HG03135 (cell line): Measurements from ENCODE around the gene ZFAND4.
"Not testable (repeated sequence)": the region's sequence is repeated elsewhere in the genome, so short reads cannot be mapped to it uniquely, and the experiment has no call there.

Source experiments
- ATAC-seq: cut with Tn5 transposase; IDR thresholded peaks from one replicate; pipeline ENCODE4 v1.9.1; 2021; ENCODE audit warnings: mild to moderate bottlenecking, moderate library complexity; ENCODE audit not compliant: unreplicated experiment

The ZFAND4 gene

GRCh38 chr10:45672181-45673073 is at the start of gene ZFAND4:
TSS of gene ZFAND4 (minus strand) at chr10:45672772. CDS start at chr10:45663725, 9,047 bp downstream.
- ATAC-seq: peak; percentile 99

DNA sequence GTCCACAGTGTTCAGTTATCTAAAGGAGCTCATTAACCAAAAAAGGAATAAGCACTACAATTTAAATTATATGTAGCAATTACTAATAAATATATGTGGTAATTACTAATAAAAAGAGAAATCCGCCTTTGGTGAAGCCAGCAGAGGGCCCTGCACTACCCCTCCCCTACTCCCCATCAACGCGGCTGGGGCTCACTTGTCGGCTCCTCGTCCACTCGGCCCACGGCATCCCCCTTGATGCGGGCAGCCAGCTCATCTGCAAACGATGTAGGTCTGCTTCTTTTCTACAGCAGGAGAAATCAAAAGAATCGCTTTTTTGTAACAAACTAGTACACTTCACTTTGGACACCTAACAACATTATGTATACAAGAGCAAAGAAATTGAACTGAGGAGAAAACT is 48.9 kb upstream of the ZFAND4 start:
- not testable (repeated sequence) for ATAC-seq

- not testable (repeated sequence) for ATAC-seq
Observed at GRCh38 chr10:45717642-45718041, 45.1 kb upstream of the ZFAND4 start.

- not testable (repeated sequence) for ATAC-seq
Observed at GRCh38 chr10:45717053-45717452, 44.5 kb upstream of the ZFAND4 start.

- ATAC-seq: not testable (repeated sequence)
Observed at GRCh38 chr10:45711223-45711622, 38.7 kb upstream of the ZFAND4 start.

- peak; percentile 79 for ATAC-seq
Observed at GRCh38 chr10:45710200-45710796, 37.7 kb upstream of the ZFAND4 start.

DNA sequence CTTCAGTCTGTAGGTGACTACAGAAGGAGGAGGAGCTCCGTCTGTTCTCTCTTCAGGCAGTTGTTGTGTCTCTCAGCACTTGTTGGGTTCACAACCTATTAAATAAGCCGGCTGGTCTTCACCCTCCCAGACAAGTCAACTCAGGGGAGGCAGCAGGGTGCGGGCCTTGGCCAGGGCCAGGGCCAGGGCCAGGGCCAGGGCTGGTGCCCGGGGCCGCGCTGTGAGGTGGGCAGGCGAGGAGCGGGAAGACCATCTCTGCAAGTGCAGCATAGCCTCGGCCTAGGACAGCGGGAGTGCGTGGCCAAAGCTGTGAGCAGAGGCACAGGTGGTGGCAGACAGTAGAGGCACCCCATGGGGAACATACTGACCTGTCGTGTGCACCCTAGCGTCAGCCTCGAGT is 5.9 kb upstream of the ZFAND4 start:
- ATAC-seq: not testable (repeated sequence)

DNA sequence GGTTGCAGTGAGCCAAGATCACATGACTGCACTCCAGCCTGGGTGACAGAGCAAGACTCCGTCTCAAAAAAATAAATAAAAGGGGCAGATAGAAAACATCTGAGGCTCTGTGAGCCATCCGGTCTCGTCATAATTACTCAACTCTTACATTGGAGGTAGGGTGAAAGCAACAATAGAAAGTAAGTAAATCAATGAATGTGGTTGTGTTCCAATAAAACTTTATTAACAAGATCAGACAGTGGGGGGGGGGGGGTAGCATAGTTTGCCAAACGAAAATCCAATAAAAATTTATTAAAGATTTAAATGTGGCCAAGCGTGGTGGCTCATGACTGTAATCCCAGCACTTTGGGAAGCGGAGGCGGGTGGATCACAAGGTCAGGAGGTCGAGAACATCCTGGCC is 2.8 kb upstream of the ZFAND4 start:
- no peak for ATAC-seq

DNA sequence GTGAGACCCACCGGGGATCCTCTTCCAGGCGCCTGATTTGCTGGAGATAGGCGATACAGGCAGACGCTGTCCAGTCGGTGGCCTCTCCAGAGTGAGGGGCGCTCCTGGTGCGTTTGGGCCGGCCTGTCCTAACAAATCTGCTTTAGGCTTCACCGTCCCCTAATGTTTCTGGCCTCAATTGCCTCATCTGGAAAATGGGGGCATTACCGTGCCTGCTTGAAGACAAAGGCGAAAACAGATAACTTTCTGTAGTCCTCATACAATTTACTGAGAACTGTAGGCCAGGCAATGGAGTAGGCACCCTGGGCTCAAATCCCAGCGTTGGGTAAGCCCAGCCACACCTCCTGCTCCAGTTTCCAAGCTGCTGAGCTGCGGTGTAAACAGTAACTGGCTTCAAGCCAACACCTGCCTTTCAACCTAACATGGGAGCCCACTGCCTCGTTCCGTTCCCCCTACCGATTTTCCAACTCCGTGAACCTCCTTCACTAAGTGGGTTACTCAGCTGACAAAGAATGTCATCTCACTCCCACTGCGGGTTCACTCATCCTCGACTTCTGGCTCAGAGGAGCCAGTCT is 589 bp upstream of the ZFAND4 start:
- ATAC-seq: no peak

- not testable (repeated sequence) for ATAC-seq
Observed at GRCh38 chr10:45671300-45671699, 1.3 kb downstream of the ZFAND4 start.

DNA sequence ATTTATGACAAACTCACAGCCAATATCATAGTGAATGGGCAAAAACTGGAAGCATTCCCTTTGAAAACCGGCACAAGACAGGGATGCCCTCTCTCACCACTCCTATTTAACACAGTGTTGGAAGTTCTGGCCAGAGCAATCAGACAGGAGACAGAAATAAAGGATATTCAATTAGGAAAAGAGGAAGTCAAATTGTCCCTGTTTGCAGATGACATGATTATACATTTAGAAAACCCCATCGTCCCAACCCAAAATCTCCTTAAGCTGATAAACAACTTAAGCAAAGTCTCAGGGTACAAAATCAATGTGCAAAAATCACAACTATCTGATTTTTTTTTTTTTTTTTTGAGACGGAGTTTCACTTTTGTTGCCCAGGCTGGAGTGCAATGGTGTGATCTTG is 2.7 kb downstream of the ZFAND4 start:
- not testable (repeated sequence) for ATAC-seq

DNA sequence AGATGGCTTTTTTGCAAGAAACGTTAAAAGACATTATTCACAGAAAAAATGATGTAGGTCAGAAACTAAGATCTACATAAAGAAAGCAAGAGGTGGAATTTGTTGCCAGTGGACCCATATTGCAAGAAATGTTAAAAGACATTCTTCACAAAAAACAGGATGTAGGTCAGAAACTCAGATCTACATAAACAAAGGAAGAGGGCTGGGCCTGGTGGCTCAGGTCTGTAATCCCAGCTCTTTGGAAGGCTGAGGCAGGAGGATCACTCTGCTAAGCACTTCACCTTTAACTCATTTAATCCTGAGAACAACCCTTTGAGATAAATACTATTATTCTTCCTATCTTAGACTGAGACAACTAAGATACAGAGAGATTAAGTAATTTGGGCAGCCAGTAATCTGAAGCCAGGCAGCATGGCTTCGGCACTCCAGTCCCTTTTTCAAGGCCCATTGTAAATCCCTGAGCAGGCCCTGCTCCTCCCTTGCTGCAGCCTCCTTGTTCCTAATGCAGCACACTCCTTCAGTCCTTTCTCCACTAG is 11.6 kb downstream of the ZFAND4 start:
- no peak for ATAC-seq

DNA sequence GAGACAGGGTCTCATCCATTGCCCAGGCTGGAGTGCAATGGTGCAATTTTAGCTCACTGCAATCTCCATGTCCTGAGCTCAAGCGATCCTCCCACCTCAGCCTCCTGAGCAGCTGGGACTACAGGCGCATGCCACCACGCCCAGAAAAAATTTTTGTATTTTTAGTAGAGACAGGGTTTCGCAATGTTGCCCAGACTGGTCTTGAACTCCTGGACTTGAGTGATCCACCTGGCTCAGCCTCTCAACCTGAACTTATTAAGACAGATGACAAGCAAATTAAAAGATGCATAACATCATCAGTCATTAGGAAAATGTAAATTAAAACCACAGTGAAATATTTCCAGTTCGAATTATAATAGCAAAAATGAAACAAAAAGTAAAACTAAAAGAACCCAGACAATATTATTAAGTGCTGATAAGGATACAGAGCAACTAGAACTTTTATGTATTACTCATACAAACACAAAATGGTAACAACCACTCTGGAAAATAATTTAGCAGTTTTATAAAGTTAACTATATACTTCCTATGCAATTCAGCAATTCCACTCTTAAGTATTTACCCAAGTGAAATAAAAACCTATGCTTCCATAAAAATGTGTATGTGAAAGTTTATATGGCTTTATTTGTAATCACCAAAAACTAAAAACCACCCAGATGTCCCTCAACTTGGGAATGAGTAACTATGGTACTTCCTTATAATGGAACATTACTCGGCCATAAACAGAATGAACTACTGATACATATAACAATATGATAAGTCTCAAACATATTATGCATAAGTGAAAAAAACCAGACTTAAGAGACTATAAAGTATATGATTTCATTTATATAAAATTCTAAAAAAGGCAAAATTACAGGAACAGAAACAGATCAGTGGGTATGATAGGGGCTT is 15.3 kb downstream of the ZFAND4 start:
- no peak for ATAC-seq

DNA sequence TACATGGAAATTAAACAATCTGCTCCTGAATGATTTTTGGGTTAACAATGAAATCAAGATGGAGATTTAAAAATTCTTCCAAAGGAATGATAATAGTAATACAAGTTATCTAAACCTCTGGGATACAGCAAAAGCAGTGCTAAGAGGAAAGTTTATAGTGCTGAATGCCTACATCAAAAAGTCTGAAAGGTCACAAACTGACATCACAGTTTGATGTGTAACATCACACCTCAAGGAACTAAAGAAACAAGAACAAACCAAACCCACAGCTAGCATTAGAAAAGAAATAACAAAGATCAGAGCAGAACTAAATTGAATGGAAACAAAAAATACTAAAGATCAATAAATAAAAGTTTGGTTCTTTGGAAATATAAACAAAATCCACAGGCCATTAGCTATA is 17.4 kb downstream of the ZFAND4 start:
- no peak for ATAC-seq

DNA sequence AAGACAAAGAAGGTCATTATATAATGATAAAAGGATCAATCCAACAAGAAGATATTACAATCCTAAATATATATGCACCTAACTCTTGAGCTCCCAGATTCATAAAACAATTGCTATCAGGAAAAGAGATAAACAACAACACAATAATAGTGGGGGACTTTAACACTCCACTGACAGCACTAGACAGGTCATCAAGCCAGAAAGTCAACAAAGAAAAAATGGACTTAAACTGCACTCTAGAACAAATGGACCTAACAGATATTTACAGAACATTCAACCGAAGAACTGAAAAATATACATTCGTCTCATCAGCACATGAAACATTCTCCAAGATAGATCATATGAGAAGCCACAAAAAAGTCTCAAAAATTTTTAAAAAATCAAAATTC is 17.8 kb downstream of the ZFAND4 start:
- not testable (repeated sequence) for ATAC-seq

DNA sequence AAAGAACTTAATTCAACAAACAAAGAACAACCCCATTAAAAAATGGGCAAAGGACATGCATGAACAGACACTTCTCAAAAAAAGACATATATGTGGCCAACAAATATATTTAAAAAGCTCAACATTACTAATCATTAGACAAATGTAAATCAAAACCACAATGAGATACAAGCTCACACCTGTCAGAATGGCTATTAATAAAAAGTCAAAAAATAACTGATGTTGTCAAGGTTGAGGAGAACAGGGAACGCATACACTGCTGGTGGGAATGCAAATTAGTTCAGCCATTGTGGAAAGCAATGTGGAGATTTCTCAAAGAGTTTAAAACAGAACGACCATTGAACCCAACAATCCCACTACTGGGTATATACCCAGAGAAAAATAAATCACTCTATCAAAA is 19.1 kb downstream of the ZFAND4 start:
- ATAC-seq: peak; percentile 66

DNA sequence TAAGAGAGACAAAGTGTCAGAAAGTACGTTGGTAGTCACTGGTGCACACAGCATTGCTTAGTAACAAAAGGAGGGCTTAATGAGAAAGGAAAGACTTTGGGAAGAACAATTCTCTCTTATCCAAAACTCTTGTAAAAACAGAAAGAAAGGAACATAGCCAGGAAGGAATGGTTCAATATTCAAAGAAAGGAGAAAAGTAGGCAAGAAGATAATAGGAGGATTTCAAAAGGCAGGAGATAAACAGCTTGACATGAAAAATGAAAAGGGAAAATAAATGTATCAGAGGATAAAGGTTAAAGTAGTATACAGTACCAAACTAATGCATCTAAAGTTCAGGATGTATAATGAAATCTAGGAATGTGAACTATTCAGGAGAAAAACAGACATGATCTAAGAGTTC is 20.1 kb downstream of the ZFAND4 start:
- ATAC-seq: no peak

GRCh38 chr10:45649296-45649695 is 23.3 kb downstream of the ZFAND4 start:
- no peak for ATAC-seq

GRCh38 chr10:45647118-45647517 is 25.5 kb downstream of the ZFAND4 start:
- no peak for ATAC-seq

DNA sequence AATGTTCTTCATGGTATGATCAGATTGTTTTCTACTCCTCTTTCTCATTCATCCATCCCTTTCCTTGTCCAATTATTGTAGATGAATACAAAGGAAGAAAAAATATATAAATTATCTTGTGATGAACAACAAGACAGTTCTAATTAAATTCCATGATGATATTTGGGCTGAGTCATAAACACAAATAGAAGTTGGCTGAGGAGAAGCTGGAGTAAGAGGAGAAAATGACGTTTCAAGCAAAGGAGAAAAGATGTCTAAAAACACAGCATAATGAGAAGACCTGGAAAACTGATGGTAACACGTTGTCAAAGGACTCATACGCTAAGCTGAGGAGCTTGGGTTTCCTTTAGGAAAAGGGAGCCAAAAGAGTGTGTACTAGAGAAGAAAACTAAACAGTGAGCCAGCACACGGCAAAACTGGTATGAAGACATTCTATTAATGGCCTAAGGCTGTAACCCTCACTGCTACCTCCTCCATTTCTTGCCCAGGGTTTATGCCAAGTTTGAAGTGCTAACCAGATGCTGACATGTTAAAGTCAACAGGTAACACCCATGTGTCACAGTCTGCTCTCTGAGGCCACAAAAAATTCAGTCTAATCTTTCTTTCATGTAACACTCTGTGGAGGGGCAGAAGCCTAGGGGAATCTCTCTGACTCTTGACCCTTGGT is 26.1 kb downstream of the ZFAND4 start:
- no peak for ATAC-seq
